Neural progenitor cell (in vitro differentiated cells): Measurements from ENCODE around the gene TECTA. TPM values are rescaled to one million over a fixed set of nuclear protein-coding genes. Genes with fewer than 3 reads are reported as not detected.
A peak's percentile ranks its signal among the peaks of the same experiment; 100 is the strongest.

ENCODE experiments used
- DNase-seq: peaks from one replicate; pipeline ENCODE4 v3.0.0-alpha.2; 2016; ENCODE audit warnings: low spot score
- H2AFZ ChIP-seq: fragments of 200-600 bp; sonication (generic); replicated peaks from 2 replicates; pipeline ENCODE4 v1.6.1; 2016; ENCODE audit warnings: antibody characterized with exemption
- H3F3A ChIP-seq: fragments of 200-600 bp; sonication (generic); 2 replicates; pipeline ENCODE4 v1.6.1; 2016; ENCODE audit warnings: antibody characterized with exemption, low read depth
- H3K27ac ChIP-seq: fragments of 200-600 bp; sonication (generic); 2 replicates; pipeline ENCODE4 v1.5.1; 2016; ENCODE audit warnings: mild to moderate bottlenecking
- H3K27me3 ChIP-seq: fragments of 200-600 bp; sonication (generic); 2 replicates; pipeline ENCODE4 v1.6.1; 2016; ENCODE audit warnings: mild to moderate bottlenecking, moderate library complexity
- H3K36me3 ChIP-seq: fragments of 200-600 bp; sonication (generic); 2 replicates; pipeline ENCODE4 v1.5.1; 2016
- H3K4me1 ChIP-seq: fragments of 200-600 bp; sonication (generic); 2 replicates; pipeline ENCODE4 v1.6.1; 2016; ENCODE audit warnings: mixed run types
- H3K4me2 ChIP-seq: fragments of 200-600 bp; sonication (generic); 2 replicates; pipeline ENCODE4 v1.6.1; 2016
- H3K4me3 ChIP-seq: fragments of 200-600 bp; sonication (generic); 2 replicates; pipeline ENCODE4 v1.5.1; 2016
- H3K79me2 ChIP-seq: fragments of 200-600 bp; sonication (generic); 2 replicates; pipeline ENCODE4 v1.6.1; 2016; ENCODE audit warnings: low read depth
- H3K9ac ChIP-seq: fragments of 200-600 bp; sonication (generic); 2 replicates; pipeline ENCODE4 v1.6.1; 2016
- H3K9me3 ChIP-seq: fragments of 200-600 bp; sonication (generic); 2 replicates; pipeline ENCODE4 v1.5.1; 2016; ENCODE audit warnings: low read depth
- H4K20me1 ChIP-seq: fragments of 200-600 bp; sonication (generic); 2 replicates; pipeline ENCODE4 v1.6.1; 2016; ENCODE audit warnings: low read depth
- H3K27ac Mint-ChIP-seq: 3 replicates; pipeline ENCODE4 v1.8.0; 2021; ENCODE audit warnings: mixed read lengths
- H3K27me3 Mint-ChIP-seq: 2 replicates; pipeline ENCODE4 v1.8.0; 2022; ENCODE audit warnings: low read depth, mild to moderate bottlenecking, inconsistent platforms, moderate library complexity, mixed read lengths; ENCODE audit not compliant: insufficient read depth
- H3K36me3 Mint-ChIP-seq: 3 replicates; pipeline ENCODE4 v1.8.0; 2021; ENCODE audit warnings: mixed read lengths
- H3K4me1 Mint-ChIP-seq: 3 replicates; pipeline ENCODE4 v1.8.0; 2021; ENCODE audit warnings: mixed read lengths
- H3K4me3 Mint-ChIP-seq: 3 replicates; pipeline ENCODE4 v1.8.0; 2021; ENCODE audit warnings: mild to moderate bottlenecking, moderate library complexity, mixed read lengths
- H3K9me3 Mint-ChIP-seq: 3 replicates; pipeline ENCODE4 v1.8.0; 2020; ENCODE audit warnings: mixed read lengths
- CTCF ChIP-seq: fragments of 200-600 bp; sonication (generic); IDR thresholded peaks from 2 replicates; pipeline ENCODE4 v1.5.1; 2017; ENCODE audit warnings: antibody characterized with exemption, mild to moderate bottlenecking
- EZH2 ChIP-seq: fragments of 200-600 bp; sonication (generic); IDR thresholded peaks from 2 replicates; pipeline ENCODE4 v1.6.1; 2017; ENCODE audit warnings: antibody characterized with exemption, mild to moderate bottlenecking, moderate library complexity
- EZH2phosphoT487 ChIP-seq: fragments of 200-600 bp; sonication (generic); IDR thresholded peaks from 2 replicates; pipeline ENCODE4 v1.6.1; 2017; ENCODE audit warnings: antibody characterized with exemption
- total RNA-seq: library from RNA; depleted of rRNA; stranded (reverse); fragments of >200 nt; gene quantifications from 2 replicates; pipeline ENCODE4 v1.2.3, GENCODE V29; 2015; ENCODE audit warnings: low replicate concordance

The TECTA gene
- total RNA-seq, 1 donor from 2014 or later: 0.84 TPM

- Mint-ChIP-seq H3K27me3 (peaks cover 5% of the 10 kb centered on the region), H3K27ac (no peak overlapping the region), H3K36me3 (no peaks in the 10 kb centered on the region), H3K9me3 (no peaks in the 10 kb centered on the region), H3K4me3 (no peak overlapping the region), H3K4me1 (peaks cover 19% of the 10 kb centered on the region)
- H4K20me1 ChIP-seq: no peaks in the 10 kb centered on the region
- H3K9ac ChIP-seq: no peak overlapping the region
- TF ChIP-seq EZH2: no peak
- H3K9me3 ChIP-seq: no peaks in the 10 kb centered on the region
- H3K4me1 ChIP-seq: peaks cover 17% of the 10 kb centered on the region
- H3K36me3 ChIP-seq: no peaks in the 10 kb centered on the region
- peak; percentile 7 for DNase-seq
- no peak overlapping the region for H3K27ac ChIP-seq
- H2AFZ ChIP-seq: no peak overlapping the region
- no peaks in the 10 kb centered on the region for H3F3A ChIP-seq
- H3K79me2 ChIP-seq: no peaks in the 10 kb centered on the region
- H3K4me2 ChIP-seq: no peak overlapping the region
- H3K27me3 ChIP-seq: no peaks in the 10 kb centered on the region
- no peak overlapping the region for H3K4me3 ChIP-seq
Measured at GRCh38 chr11:121199516-121199915, 98.5 kb downstream of the TECTA start.

- no peak overlapping the region for H3K27ac ChIP-seq
- no peak for DNase-seq
- TF ChIP-seq CTCF (no peak), EZH2phosphoT487 (no peak), EZH2 (no peak)
- no peaks in the 10 kb centered on the region for H3K36me3 Mint-ChIP-seq
- H3K27ac Mint-ChIP-seq: no peak overlapping the region
- no peak overlapping the region for H2AFZ ChIP-seq
- H3K4me3 Mint-ChIP-seq: no peak overlapping the region
- no peak overlapping the region for H3K4me2 ChIP-seq
- no peaks in the 10 kb centered on the region for H3K79me2 ChIP-seq
- H3K9ac ChIP-seq: no peak overlapping the region
- no peak overlapping the region for H3K4me3 ChIP-seq
- no peaks in the 10 kb centered on the region for H3K27me3 ChIP-seq
- H3K4me1 Mint-ChIP-seq: no peaks in the 10 kb centered on the region
- no peaks in the 10 kb centered on the region for H3K36me3 ChIP-seq
- no peaks in the 10 kb centered on the region for H3K4me1 ChIP-seq
- H3F3A ChIP-seq: no peaks in the 10 kb centered on the region
- H4K20me1 ChIP-seq: no peaks in the 10 kb centered on the region
- no peaks in the 10 kb centered on the region for H3K9me3 ChIP-seq
- H3K9me3 Mint-ChIP-seq: no peaks in the 10 kb centered on the region
- no peaks in the 10 kb centered on the region for H3K27me3 Mint-ChIP-seq
Measured at GRCh38 chr11:121206810-121207209, 105.8 kb downstream of the TECTA start.

GRCh38 chr11:121207485-121208115, 106.6 kb downstream of the TECTA start:
- no peak overlapping the region for H3K9ac ChIP-seq
- Mint-ChIP-seq H3K27ac (no peak overlapping the region), H3K27me3 (no peaks in the 10 kb centered on the region), H3K4me3 (no peak overlapping the region), H3K36me3 (no peaks in the 10 kb centered on the region), H3K9me3 (no peaks in the 10 kb centered on the region), H3K4me1 (no peaks in the 10 kb centered on the region)
- no peaks in the 10 kb centered on the region for H3F3A ChIP-seq
- no peaks in the 10 kb centered on the region for H3K9me3 ChIP-seq
- H2AFZ ChIP-seq: no peak overlapping the region
- no peak overlapping the region for H3K4me2 ChIP-seq
- no peaks in the 10 kb centered on the region for H4K20me1 ChIP-seq
- no peaks in the 10 kb centered on the region for H3K79me2 ChIP-seq
- no peaks in the 10 kb centered on the region for H3K4me1 ChIP-seq
- H3K27me3 ChIP-seq: no peaks in the 10 kb centered on the region
- no peak overlapping the region for H3K4me3 ChIP-seq
- TF ChIP-seq EZH2phosphoT487 (no peak), CTCF (no peak)
- DNase-seq: no peak
- H3K36me3 ChIP-seq: no peaks in the 10 kb centered on the region
- no peak overlapping the region for H3K27ac ChIP-seq

GRCh38 chr11:121210445-121211080, 109.5 kb downstream of the TECTA start:
- no peak overlapping the region for H2AFZ ChIP-seq
- H4K20me1 ChIP-seq: no peaks in the 10 kb centered on the region
- H3F3A ChIP-seq: no peaks in the 10 kb centered on the region
- no peak overlapping the region for H3K4me3 ChIP-seq
- H3K36me3 Mint-ChIP-seq: no peaks in the 10 kb centered on the region
- no peak overlapping the region for H3K27ac ChIP-seq
- no peak for DNase-seq
- H3K27me3 Mint-ChIP-seq: no peaks in the 10 kb centered on the region
- no peaks in the 10 kb centered on the region for H3K79me2 ChIP-seq
- no peaks in the 10 kb centered on the region for H3K9me3 ChIP-seq
- H3K4me3 Mint-ChIP-seq: no peak overlapping the region
- no peaks in the 10 kb centered on the region for H3K36me3 ChIP-seq
- TF ChIP-seq CTCF (no peak), EZH2phosphoT487 (no peak), EZH2 (no peak)
- no peak overlapping the region for H3K9ac ChIP-seq
- no peak overlapping the region for H3K4me2 ChIP-seq
- H3K27ac Mint-ChIP-seq: no peak overlapping the region
- H3K27me3 ChIP-seq: no peaks in the 10 kb centered on the region
- no peaks in the 10 kb centered on the region for H3K4me1 Mint-ChIP-seq
- H3K4me1 ChIP-seq: no peaks in the 10 kb centered on the region
- H3K9me3 Mint-ChIP-seq: no peaks in the 10 kb centered on the region
